ENCODE data around the gene CACNB4.

Gene CACNB4

GRCh38 chr2:152061383-152061782, 37.5 kb downstream of the CACNB4 start:
- DNase-seq, result no peak
- in situ Hi-C loops (cut with HindIII; ENCODE audit: low pct_ligation_motif_present, low pct_unique_long_range_greater_than_20kb, low sequenced_read_pairs), result no loop called here

- in situ Hi-C loops (cut with HindIII; ENCODE audit: low pct_ligation_motif_present, low pct_unique_long_range_greater_than_20kb, low sequenced_read_pairs), result no loop called here
- no peak for DNase-seq
Observed at GRCh38 chr2:152058655-152059054, 40.2 kb downstream of the CACNB4 start.

GRCh38 chr2:152056418-152056817, 42.4 kb downstream of the CACNB4 start:
- DNase-seq, result no peak
- in situ Hi-C loops (cut with HindIII; ENCODE audit: low pct_ligation_motif_present, low pct_unique_long_range_greater_than_20kb, low sequenced_read_pairs), result no loop called here

- in situ Hi-C loops (cut with HindIII; ENCODE audit: low pct_ligation_motif_present, low pct_unique_long_range_greater_than_20kb, low sequenced_read_pairs), result no loop called here
- DNase-seq, result no peak
Observed at GRCh38 chr2:152055366-152056108, 43.3 kb downstream of the CACNB4 start.

GRCh38 chr2:152054593-152054992, 44.3 kb downstream of the CACNB4 start:
- in situ Hi-C loops (cut with HindIII; ENCODE audit: low pct_ligation_motif_present, low pct_unique_long_range_greater_than_20kb, low sequenced_read_pairs), result no loop called here
- peak; percentile 45 for DNase-seq

- in situ Hi-C loops (cut with HindIII; ENCODE audit: low pct_ligation_motif_present, low pct_unique_long_range_greater_than_20kb, low sequenced_read_pairs), result no loop called here
- no peak for DNase-seq
Observed at GRCh38 chr2:152051436-152051835, 47.4 kb downstream of the CACNB4 start.

GRCh38 chr2:152050915-152051314, 47.9 kb downstream of the CACNB4 start:
- DNase-seq, result no peak
- in situ Hi-C loops (cut with HindIII; ENCODE audit: low pct_ligation_motif_present, low pct_unique_long_range_greater_than_20kb, low sequenced_read_pairs), result no loop called here

GRCh38 chr2:152050341-152050740, 48.5 kb downstream of the CACNB4 start:
- in situ Hi-C loops (cut with HindIII; ENCODE audit: low pct_ligation_motif_present, low pct_unique_long_range_greater_than_20kb, low sequenced_read_pairs), result no loop called here
- no peak for DNase-seq

- in situ Hi-C loops (cut with HindIII; ENCODE audit: low pct_ligation_motif_present, low pct_unique_long_range_greater_than_20kb, low sequenced_read_pairs), result loop anchor here (25.0 kb wide), 1 partner anchor 613 kb away; no protein-coding TSS in a partner anchor
- DNase-seq, result no peak
Observed at GRCh38 chr2:152049541-152049940, 49.3 kb downstream of the CACNB4 start.

- in situ Hi-C loops (cut with HindIII; ENCODE audit: low pct_ligation_motif_present, low pct_unique_long_range_greater_than_20kb, low sequenced_read_pairs), result loop anchor here (25.0 kb wide), 1 partner anchor 614 kb away; no protein-coding TSS in a partner anchor
- peak; percentile 40 for DNase-seq
Observed at GRCh38 chr2:152047824-152048471, 50.9 kb downstream of the CACNB4 start.

GRCh38 chr2:152046940-152047339, 51.9 kb downstream of the CACNB4 start:
- no peak for DNase-seq
- in situ Hi-C loops (cut with HindIII; ENCODE audit: low pct_ligation_motif_present, low pct_unique_long_range_greater_than_20kb, low sequenced_read_pairs), result loop anchor here (25.0 kb wide), 1 partner anchor 615 kb away; no protein-coding TSS in a partner anchor

- in situ Hi-C loops (cut with HindIII; ENCODE audit: low pct_ligation_motif_present, low pct_unique_long_range_greater_than_20kb, low sequenced_read_pairs), result loop anchor here (25.0 kb wide), 1 partner anchor 619 kb away; no protein-coding TSS in a partner anchor
Observed at GRCh38 chr2:152042636-152043615, 55.9 kb downstream of the CACNB4 start.

GRCh38 chr2:152038441-152038958, 60.3 kb downstream of the CACNB4 start:
- in situ Hi-C loops (cut with HindIII; ENCODE audit: low pct_ligation_motif_present, low pct_unique_long_range_greater_than_20kb, low sequenced_read_pairs), result loop anchor here (25.0 kb wide), 1 partner anchor 624 kb away; no protein-coding TSS in a partner anchor
- no peak for DNase-seq

More at GRCh38 chr2:152042636-152043615, 55.9 kb downstream of the CACNB4 start:
- DNase-seq, result no peak

- no peak for DNase-seq
- in situ Hi-C loops (cut with HindIII; ENCODE audit: low pct_ligation_motif_present, low pct_unique_long_range_greater_than_20kb, low sequenced_read_pairs), result loop anchor here (25.0 kb wide), 1 partner anchor 624 kb away; no protein-coding TSS in a partner anchor
Observed at GRCh38 chr2:152037743-152038435, 61.0 kb downstream of the CACNB4 start.

- peak; percentile 76 for DNase-seq
- in situ Hi-C loops (cut with HindIII; ENCODE audit: low pct_ligation_motif_present, low pct_unique_long_range_greater_than_20kb, low sequenced_read_pairs), result loop anchor here (25.0 kb wide), 1 partner anchor 625 kb away; no protein-coding TSS in a partner anchor
Observed at GRCh38 chr2:152036611-152037469, 62.0 kb downstream of the CACNB4 start.

GRCh38 chr2:152034257-152034801, 64.5 kb downstream of the CACNB4 start:
- DNase-seq, result no peak
- in situ Hi-C loops (cut with HindIII; ENCODE audit: low pct_ligation_motif_present, low pct_unique_long_range_greater_than_20kb, low sequenced_read_pairs), result loop anchor here (25.0 kb wide), 1 partner anchor 628 kb away; no protein-coding TSS in a partner anchor

Measured in ACHN (cell line).